Activated CD4-positive, alpha-beta T cell treated with anti-CD3 and anti-CD28 coated beads, Interleukin-2, amount 10 ng/mL, durations not matched to agents 7 days and 5 days (primary cell): ENCODE results near the gene ATXN10. TPM values are rescaled to one million over a fixed set of nuclear protein-coding genes. Genes with fewer than 3 reads are reported as not detected.

ENCODE experiments used
- CTCF ChIA-PET: fragments of 350-600 bp; sonication (Branson Sonifier 250); formaldehyde crosslinking; loops from one replicate; lab custom pipeline; 2021; ENCODE audit warnings: antibody characterized with exemption; lab: Charles Lee
- POLR2A ChIA-PET: fragments of 350-600 bp; sonication (Branson Sonifier 250); formaldehyde crosslinking; loops from one replicate; lab custom pipeline; 2021; ENCODE audit warnings: antibody characterized with exemption; lab: Charles Lee
- DNase-seq: peaks from one replicate; pipeline ENCODE4 v3.0.0-alpha.2; 2020
- H3K27ac Mint-ChIP-seq: one replicate; pipeline ENCODE4 v1.8.0; 2021; ENCODE audit warnings: mild to moderate bottlenecking, moderate library complexity, mixed read lengths
- H3K27me3 Mint-ChIP-seq: one replicate; pipeline ENCODE4 v1.8.0; 2021; ENCODE audit warnings: mixed read lengths
- H3K36me3 Mint-ChIP-seq: one replicate; pipeline ENCODE4 v1.8.0; 2021; ENCODE audit warnings: low read depth, mixed read lengths
- H3K4me1 Mint-ChIP-seq: one replicate; pipeline ENCODE4 v1.8.0; 2021; ENCODE audit warnings: mixed read lengths
- H3K4me3 Mint-ChIP-seq: one replicate; pipeline ENCODE4 v1.8.0; 2021; ENCODE audit warnings: mild to moderate bottlenecking, moderate library complexity, mixed read lengths
- H3K9me3 Mint-ChIP-seq: one replicate; pipeline ENCODE4 v1.8.0; 2021; ENCODE audit warnings: mixed read lengths
- microRNA-seq: library from miRNA; unstranded; fragments of <30 nt; microRNA quantifications from one replicate; pipeline ENCODE4 v1.2.0, GENCODE V29; 2021; ENCODE audit warnings: borderline microRNAs expressed, borderline replicate concordance
- total RNA-seq, 2 experiments: library from RNA; stranded (reverse); gene quantifications; one replicate each; pipeline ENCODE4 v1.2.3, GENCODE V29; 2021

The ATXN10 gene
- total RNA-seq, 2 experiments from 2014 or later: 91.5 to 103 TPM

GRCh38 chr22:45889539-45890350 lies 218.1 kb downstream of the ATXN10 start:
- ChIA-PET CTCF (interaction anchor here (0.5 kb wide), 1 partner anchor 59 kb away, joined by 3 read pairs; no protein-coding TSS in a partner anchor), POLR2A (no interaction called here)
- no peaks in the 10 kb centered on the region for H3K4me1 Mint-ChIP-seq
- H3K36me3 Mint-ChIP-seq: no peaks in the 10 kb centered on the region
- H3K4me3 Mint-ChIP-seq: no peak overlapping the region
- peaks cover 2% of the 10 kb centered on the region for H3K27me3 Mint-ChIP-seq
- H3K9me3 Mint-ChIP-seq: no peaks in the 10 kb centered on the region
- H3K27ac Mint-ChIP-seq: no peak overlapping the region
- no peak for DNase-seq

- ChIA-PET POLR2A (no interaction called here), CTCF (no interaction called here)
- DNase-seq: no peak
- no peaks in the 10 kb centered on the region for H3K36me3 Mint-ChIP-seq
- H3K4me3 Mint-ChIP-seq: no peak overlapping the region
- no peak overlapping the region for H3K27ac Mint-ChIP-seq
- peaks cover 2% of the 10 kb centered on the region for H3K27me3 Mint-ChIP-seq
- no peaks in the 10 kb centered on the region for H3K9me3 Mint-ChIP-seq
- H3K4me1 Mint-ChIP-seq: no peaks in the 10 kb centered on the region
Observed at GRCh38 chr22:45890351-45890635, 218.7 kb downstream of the ATXN10 start.

GRCh38 chr22:45891021-45891421 lies 219.4 kb downstream of the ATXN10 start:
- ChIA-PET POLR2A (no interaction called here), CTCF (no interaction called here)
- H3K27ac Mint-ChIP-seq: no peak overlapping the region
- no peak for DNase-seq
- H3K4me1 Mint-ChIP-seq: no peaks in the 10 kb centered on the region
- no peaks in the 10 kb centered on the region for H3K36me3 Mint-ChIP-seq
- no peaks in the 10 kb centered on the region for H3K9me3 Mint-ChIP-seq
- H3K27me3 Mint-ChIP-seq: peaks cover 2% of the 10 kb centered on the region
- no peak overlapping the region for H3K4me3 Mint-ChIP-seq

- Mint-ChIP-seq H3K4me3 (no peak overlapping the region), H3K9me3 (no peaks in the 10 kb centered on the region), H3K36me3 (no peaks in the 10 kb centered on the region), H3K27me3 (peaks cover 2% of the 10 kb centered on the region), H3K4me1 (no peaks in the 10 kb centered on the region), H3K27ac (no peak overlapping the region)
- ChIA-PET POLR2A (no interaction called here), CTCF (no interaction called here)
- no peak for DNase-seq
Observed at GRCh38 chr22:45891471-45891995, 219.9 kb downstream of the ATXN10 start.

- DNase-seq: no peak
- Mint-ChIP-seq H3K9me3 (no peaks in the 10 kb centered on the region), H3K27me3 (peaks cover 2% of the 10 kb centered on the region), H3K27ac (no peak overlapping the region), H3K36me3 (no peaks in the 10 kb centered on the region), H3K4me3 (no peak overlapping the region), H3K4me1 (no peaks in the 10 kb centered on the region)
- CTCF ChIA-PET: no interaction called here
- POLR2A ChIA-PET: no interaction called here
Observed at GRCh38 chr22:45891996-45892621, 220.5 kb downstream of the ATXN10 start.

- ChIA-PET POLR2A (no interaction called here), CTCF (no interaction called here)
- Mint-ChIP-seq H3K4me1 (no peaks in the 10 kb centered on the region), H3K36me3 (no peaks in the 10 kb centered on the region), H3K4me3 (no peak overlapping the region), H3K27me3 (peaks cover 2% of the 10 kb centered on the region), H3K27ac (no peak overlapping the region), H3K9me3 (no peaks in the 10 kb centered on the region)
- DNase-seq: no peak
Observed at GRCh38 chr22:45892681-45893461, 221.2 kb downstream of the ATXN10 start.

GRCh38 chr22:45893516-45893915 lies 221.9 kb downstream of the ATXN10 start:
- DNase-seq: no peak
- H3K4me1 Mint-ChIP-seq: no peaks in the 10 kb centered on the region
- H3K9me3 Mint-ChIP-seq: no peaks in the 10 kb centered on the region
- ChIA-PET CTCF (interaction anchor here (1.1 kb wide), 1 partner anchor 30 kb away, joined by 3 read pairs; no protein-coding TSS in a partner anchor), POLR2A (no interaction called here)
- no peaks in the 10 kb centered on the region for H3K36me3 Mint-ChIP-seq
- H3K27ac Mint-ChIP-seq: no peak overlapping the region
- peaks cover 2% of the 10 kb centered on the region for H3K27me3 Mint-ChIP-seq
- no peak overlapping the region for H3K4me3 Mint-ChIP-seq

Small RNA genes lying within 50 kb of the gene (microRNA-seq; reads per million reads assigned to microRNA genes)
- gene MIR4762: not detected

Other genes starting within 250 kb of the ATXN10 start
- not detected for gene FBLN1, start 169.0 kb upstream of the ATXN10 start, total RNA-seq